GM12873 (cell line): Measurements from ENCODE around the gene COIL.

ENCODE experiments used
- CTCF ChIP-seq: IDR thresholded peaks from 2 replicates; pipeline ENCODE4 v1.5.1; 2012; ENCODE audit warnings: low read depth, mild to moderate bottlenecking, moderate library complexity, low read length, control low read depth; ENCODE audit not compliant: insufficient read depth; ENCODE audit errors: missing control alignments

The COIL gene

GRCh38 chr17:56929362-56929969 lies 31.4 kb downstream of the COIL start:
- no peak for TF ChIP-seq CTCF

- TF ChIP-seq CTCF = no peak
Measured at GRCh38 chr17:56928586-56928985, 32.3 kb downstream of the COIL start.

GRCh38 chr17:56926704-56927103 lies 34.1 kb downstream of the COIL start:
- TF ChIP-seq CTCF = no peak

GRCh38 chr17:56926270-56926669 lies 34.6 kb downstream of the COIL start:
- no peak for TF ChIP-seq CTCF

- no peak for TF ChIP-seq CTCF
Measured at GRCh38 chr17:56925088-56925487, 35.8 kb downstream of the COIL start.

GRCh38 chr17:56919717-56920116 lies 41.1 kb downstream of the COIL start:
- TF ChIP-seq CTCF = no peak

GRCh38 chr17:56918916-56919315 lies 41.9 kb downstream of the COIL start:
- TF ChIP-seq CTCF = no peak
